HL-60 (cell line): Measurements from ENCODE around the gene DCTN1.

Experiments used
- DNase-seq, 2 experiments: peaks; one replicate each; pipeline ENCODE4 v3.0.0-alpha.2; 2010 to 2020; ENCODE audit warnings: low read depth in 1 of 2, low spot score in 1 of 2
- H3K27ac ChIP-seq: fragments of 250-450 bp; sonication (Bioruptor Pico); replicated peaks from 2 replicates; pipeline ENCODE4 v1.5.1; 2020; ENCODE audit warnings: mild to moderate bottlenecking, moderate library complexity
- H3K27me3 ChIP-seq: fragments of 250-450 bp; sonication (Bioruptor Pico); 2 replicates; pipeline ENCODE4 v1.5.1; 2021; ENCODE audit warnings: mild to moderate bottlenecking, moderate library complexity; ENCODE audit not compliant: insufficient read depth, poor library complexity, severe bottlenecking
- H3K4me3 ChIP-seq: replicated peaks from 2 replicates; pipeline ENCODE4 v1.5.1; 2011; ENCODE audit warnings: mild to moderate bottlenecking, control low read depth, low read length; ENCODE audit not compliant: insufficient read depth
- CTCF ChIP-seq: IDR thresholded peaks from one replicate; pipeline ENCODE4 v1.5.1; 2011; ENCODE audit warnings: low read length, control low read depth, inconsistent platforms; ENCODE audit not compliant: insufficient read depth
- GABPA ChIP-seq: IDR thresholded peaks from 2 replicates; pipeline ENCODE4 v1.6.1; 2012; ENCODE audit warnings: low read depth
- POLR2AphosphoS5 ChIP-seq: IDR thresholded peaks from 2 replicates; pipeline ENCODE4 v1.6.1; 2012; ENCODE audit warnings: low read depth
- REST ChIP-seq: IDR thresholded peaks from 2 replicates; pipeline ENCODE4 v1.6.1; 2012; ENCODE audit warnings: low read depth; ENCODE audit not compliant: insufficient replicate concordance
- SPI1 ChIP-seq: IDR thresholded peaks from 2 replicates; pipeline ENCODE4 v1.6.1; 2012; ENCODE audit warnings: low read depth, mild to moderate bottlenecking, borderline replicate concordance

Gene DCTN1

GRCh38 chr2:74419345-74419744 lies 39.2 kb upstream of the DCTN1 start:
- TF ChIP-seq SPI1 (no peak), GABPA (no peak)
- Histone ChIP-seq H3K4me3 (no peak overlapping the region), H3K27me3 (peaks cover 24% of the 10 kb centered on the region), H3K27ac (no peak overlapping the region)
- no peak for DNase-seq

- H3K4me3 ChIP-seq, result no peak overlapping the region
- DNase-seq, result no peak
- TF ChIP-seq REST, result no peak
- no peak for TF ChIP-seq POLR2AphosphoS5
- TF ChIP-seq SPI1, result no peak
- TF ChIP-seq GABPA, result no peak
- no peak for TF ChIP-seq CTCF
- H3K27me3 ChIP-seq, result peaks cover 30% of the 10 kb centered on the region
- H3K27ac ChIP-seq, result no peak overlapping the region
These were observed 38.2 kb upstream of the DCTN1 start for GRCh38 chr2:74418312-74418711.

DNA sequence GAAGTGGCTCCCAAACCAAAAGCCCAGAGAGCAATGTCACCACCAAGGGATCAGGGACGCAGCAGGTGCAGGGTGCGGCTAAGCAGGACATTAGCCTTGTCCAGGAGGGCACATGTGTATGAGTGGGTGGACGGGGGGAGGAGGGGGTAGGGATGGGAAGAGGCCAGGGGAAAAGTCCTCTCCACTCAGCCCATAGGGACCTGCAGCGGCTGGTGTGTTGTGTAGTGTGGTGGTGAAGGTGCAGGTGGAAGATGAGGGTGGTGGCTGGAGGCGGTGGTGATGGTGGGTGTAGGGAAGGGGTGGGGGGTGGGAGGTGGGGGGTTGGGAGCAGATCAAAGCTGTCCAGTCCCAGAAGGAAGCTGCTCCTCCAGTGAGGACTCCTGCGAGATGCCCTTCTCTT lies 37.7 kb upstream of the DCTN1 start:
- H3K27ac ChIP-seq, result no peak overlapping the region
- no peak overlapping the region for H3K4me3 ChIP-seq
- DNase-seq, result no peak
- TF ChIP-seq SPI1, result no peak
- TF ChIP-seq GABPA, result no peak
- no peak for TF ChIP-seq REST
- no peak for TF ChIP-seq POLR2AphosphoS5
- TF ChIP-seq CTCF, result no peak
- H3K27me3 ChIP-seq, result peaks cover 30% of the 10 kb centered on the region

DNA sequence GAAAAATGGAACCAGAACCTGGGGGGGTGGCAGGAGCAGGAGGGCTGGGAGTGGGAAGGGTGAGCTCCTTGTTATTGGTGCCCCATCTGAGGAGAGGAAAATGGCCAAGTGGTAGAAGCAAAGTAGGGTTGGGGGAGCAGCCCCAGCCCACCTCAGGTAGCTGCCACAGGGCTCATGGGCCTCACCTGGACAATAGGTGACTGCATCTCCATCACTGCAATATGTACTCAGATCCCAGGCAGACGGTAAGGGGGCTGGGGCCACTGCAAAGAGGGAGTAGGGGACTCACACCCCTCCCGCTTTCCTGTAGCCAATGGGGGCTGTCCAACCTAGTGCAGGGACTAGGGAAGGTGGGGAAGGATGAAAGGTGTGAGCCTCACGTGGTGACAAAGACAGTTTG lies 37.1 kb upstream of the DCTN1 start:
- no peak for DNase-seq
- TF ChIP-seq GABPA, result no peak
- no peak for TF ChIP-seq SPI1
- no peak for TF ChIP-seq POLR2AphosphoS5
- no peak for TF ChIP-seq CTCF
- no peak for TF ChIP-seq REST
- Histone ChIP-seq H3K27ac (no peak overlapping the region), H3K27me3 (peaks cover 30% of the 10 kb centered on the region), H3K4me3 (no peak overlapping the region)
